Right cardiac atrium (tissue), 5 donors: ENCODE data around the gene OR5V1. TPM values are rescaled to one million over a fixed set of nuclear protein-coding genes. Genes with fewer than 3 reads are reported as not detected.
"Not testable (repeated sequence)": the region's sequence is repeated elsewhere in the genome, so short reads cannot be mapped to it uniquely, and the experiment has no call there.

Source experiments
- ATAC-seq, 2 donors: fragments of 200-7000 bp; cut with Tn5 transposase; one replicate each; pipeline versions ENCODE4 v1.8.0 to v1.9.1; 2020; ENCODE audit warnings: moderate library complexity in 2 of 2, mild to moderate bottlenecking in 1 of 2
- DNase-seq, 3 donors: peaks; one replicate each; pipeline ENCODE4 v3.0.0-alpha.2; 2020
- H3K27ac ChIP-seq: one replicate; pipeline ENCODE4 v1.5.1; 2013; ENCODE audit warnings: mild to moderate bottlenecking, low read length, control low read depth, moderate library complexity
- H3K27me3 ChIP-seq: one replicate; pipeline ENCODE4 v1.6.1; 2013; ENCODE audit not compliant: control insufficient read depth, insufficient read depth
- H3K4me1 ChIP-seq: one replicate; pipeline ENCODE4 v1.6.1; 2013; ENCODE audit warnings: low read length; ENCODE audit not compliant: control insufficient read depth, insufficient read depth
- H3K4me3 ChIP-seq: one replicate; pipeline ENCODE4 v1.5.1; 2013; ENCODE audit warnings: low read length, control low read depth
- H3K9me3 ChIP-seq: one replicate; pipeline ENCODE4 v1.6.1; 2013; ENCODE audit warnings: low read length; ENCODE audit not compliant: control insufficient read depth
- WGBS: extraction: QIAGEN DNeasy Blood & Tissue Kit; methylation state at CpG from one replicate; pipeline ENCODE4 v1.1.7; 2013; 5-methylcytosine and 5-hydroxymethylcytosine counted together
- intact Hi-C, 4 donors: fragments of 100-400 bp; cut with DNase I; formaldehyde crosslinking; loops; one replicate each; pipeline versions ENCODE4 v1.11.0 to v1.14.0; 2022 to 2023
- polyA plus RNA-seq: library from polyadenylated mRNA; stranded (reverse); fragments of 200-250 nt; gene quantifications from one replicate; pipeline ENCODE4 v1.2.3, GENCODE V29; 2013
- total RNA-seq, 4 donors: library from RNA; stranded (reverse); fragmentation: NEBNext Ultra II Directional; extraction: Animal tissue kit (Norgen Biotek cat#: 25700); gene quantifications; one replicate each; pipeline ENCODE4 v1.2.1, GENCODE V29; 2021
- donor health status: healthy with polysubstance abuse.
- donor health status: DM: no; HTN: yes; CAD: no.
- donor health status: DM: no; HTN: no; CAD: no.
- donor health status: DM: no; HTN: yes; CAD: no; lungs with severe emphysema.
- donor health status: DM: yes; HTN: yes; CAD: no.

The OR5V1 gene
- total and polyA plus RNA-seq, 5 donors = not detected

- no peaks in the 10 kb centered on the region for H3K27me3 ChIP-seq
- ATAC-seq (no peak), DNase-seq (no peak)
- no peaks in the 10 kb centered on the region for H3K4me1 ChIP-seq
- intact Hi-C loops = no loop called here
- no peak overlapping the region for H3K4me3 ChIP-seq
- H3K9me3 ChIP-seq = no peaks in the 10 kb centered on the region
- no peak overlapping the region for H3K27ac ChIP-seq
- 70% methylated on average over 2 of the region's 2 CpGs for WGBS
These were observed 32.4 kb downstream of the OR5V1 start for GRCh38 chr6:29336269-29336668.

DNA sequence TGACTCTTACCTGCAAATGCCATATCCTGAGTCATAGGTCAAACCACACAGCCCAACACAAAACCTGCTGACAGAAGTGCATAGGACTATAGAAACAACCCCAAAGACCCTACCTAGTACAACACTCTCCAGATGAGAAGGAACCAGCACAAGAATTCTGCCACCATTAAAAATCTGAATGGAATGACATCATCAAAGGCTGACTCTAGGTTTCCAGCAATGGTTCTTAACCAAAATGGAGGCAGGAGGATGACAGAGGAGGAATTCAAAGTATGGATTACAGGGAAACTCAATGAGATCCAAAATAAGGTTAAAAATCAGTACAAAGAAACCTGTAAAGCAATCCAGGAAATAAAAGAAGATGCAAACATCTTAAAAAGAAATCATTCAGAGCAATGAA lies 36.0 kb downstream of the OR5V1 start:
- no peak overlapping the region for H3K27ac ChIP-seq
- no peak overlapping the region for H3K4me3 ChIP-seq
- H3K4me1 ChIP-seq = no peaks in the 10 kb centered on the region
- H3K9me3 ChIP-seq = no peaks in the 10 kb centered on the region
- intact Hi-C loops = no loop called here
- ATAC-seq = no peak
- DNase-seq = no peak
- H3K27me3 ChIP-seq = no peaks in the 10 kb centered on the region

GRCh38 chr6:29325777-29326176 lies 42.9 kb downstream of the OR5V1 start:
- H3K4me1 ChIP-seq = no peaks in the 10 kb centered on the region
- no peaks in the 10 kb centered on the region for H3K9me3 ChIP-seq
- no peak for DNase-seq
- intact Hi-C loops = no loop called here
- H3K27ac ChIP-seq = no peak overlapping the region
- WGBS = 64% methylated on average over 4 of the region's 4 CpGs
- H3K4me3 ChIP-seq = no peak overlapping the region
- no peak for ATAC-seq
- H3K27me3 ChIP-seq = no peaks in the 10 kb centered on the region

- H3K4me3 ChIP-seq, ATAC-seq, H3K27me3 ChIP-seq, intact Hi-C loops, DNase-seq, H3K9me3 ChIP-seq, H3K27ac ChIP-seq, H3K4me1 ChIP-seq: not testable (repeated sequence)
These were observed 45.3 kb downstream of the OR5V1 start for GRCh38 chr6:29323332-29323731.

GRCh38 chr6:29319931-29320330 lies 48.7 kb downstream of the OR5V1 start:
- 78% methylated on average over 2 of the region's 2 CpGs for WGBS
- H3K27ac ChIP-seq = no peak overlapping the region
- DNase-seq (no peak), ATAC-seq (no peak)
- H3K9me3 ChIP-seq = no peaks in the 10 kb centered on the region
- H3K27me3 ChIP-seq = no peaks in the 10 kb centered on the region
- H3K4me3 ChIP-seq = no peak overlapping the region
- H3K4me1 ChIP-seq = no peaks in the 10 kb centered on the region
- intact Hi-C loops = no loop called here

Other genes with a start within 250 kb of the OR5V1 start
- not detected for gene OR2J2, start 198.0 kb downstream of the OR5V1 start, total RNA-seq
- gene OR2J2, start 198.0 kb downstream of the OR5V1 start, polyA plus RNA-seq = not detected
- not detected for gene OR14J1, start 67.2 kb downstream of the OR5V1 start, total RNA-seq
- not detected for gene OR14J1, start 67.2 kb downstream of the OR5V1 start, polyA plus RNA-seq
- gene OR12D3, start 6.4 kb upstream of the OR5V1 start, total RNA-seq = not detected
- gene OR12D3, start 6.4 kb upstream of the OR5V1 start, polyA plus RNA-seq = not detected
- not detected for gene OR12D2, start 26.8 kb upstream of the OR5V1 start, total RNA-seq
- not detected for gene OR12D2, start 26.8 kb upstream of the OR5V1 start, polyA plus RNA-seq
- not detected for gene OR12D1, start 46.1 kb upstream of the OR5V1 start, total RNA-seq
- gene OR12D1, start 46.1 kb upstream of the OR5V1 start, polyA plus RNA-seq = not detected
- gene OR10C1, start 70.4 kb upstream of the OR5V1 start, total RNA-seq = not detected
- not detected for gene OR10C1, start 70.4 kb upstream of the OR5V1 start, polyA plus RNA-seq
- not detected for gene OR11A1, start 88.2 kb upstream of the OR5V1 start, total RNA-seq
- not detected for gene OR11A1, start 88.2 kb upstream of the OR5V1 start, polyA plus RNA-seq
- not detected for gene OR2H1, start 88.3 kb upstream of the OR5V1 start, total RNA-seq
- not detected for gene OR2H1, start 88.3 kb upstream of the OR5V1 start, polyA plus RNA-seq
- gene MAS1L, start 119.1 kb upstream of the OR5V1 start, total RNA-seq = not detected
- not detected for gene MAS1L, start 119.1 kb upstream of the OR5V1 start, polyA plus RNA-seq
- not detected for gene UBD, start 190.9 kb upstream of the OR5V1 start, total RNA-seq
- 0.14 TPM for gene UBD, start 190.9 kb upstream of the OR5V1 start, polyA plus RNA-seq
- not detected for gene OR2H2, start 216.3 kb upstream of the OR5V1 start, total RNA-seq
- not detected for gene OR2H2, start 216.3 kb upstream of the OR5V1 start, polyA plus RNA-seq